Gastrocnemius medialis (tissue), 4 donors: ENCODE results near the gene PRKACA. TPM values are rescaled to one million over a fixed set of nuclear protein-coding genes. Genes with fewer than 3 reads are reported as not detected.

Source experiments
- ATAC-seq, 2 donors: fragments of 150-250 bp; one replicate each; pipeline ENCODE4 v1.9.1; 2016
- DNase-seq, 2 donors: peaks; one replicate each; pipeline ENCODE4 v3.0.0-alpha.2; 2019
- H3K27ac ChIP-seq, 4 donors: fragments of 200-600 bp; sonication (generic); 1 replicate in 1 of 4; 2 replicates in 3 of 4; pipeline ENCODE4 v1.5.1; 2016 to 2018; ENCODE audit warnings: mild to moderate bottlenecking in 2 of 4, moderate library complexity in 1 of 4
- H3K27me3 ChIP-seq, 3 donors: fragments of 200-600 bp; sonication (generic) in 2 of 3; 1 replicate in 1 of 3; 2 replicates in 2 of 3; pipeline versions ENCODE4 v1.5.1 to v1.6.0; 2016 to 2019; ENCODE audit warnings: mild to moderate bottlenecking in 1 of 3, moderate library complexity in 1 of 3
- H3K36me3 ChIP-seq, 2 donors: fragments of 200-600 bp; sonication (generic) in 1 of 2; one replicate each; pipeline ENCODE4 v1.5.1; 2017 to 2018
- H3K4me1 ChIP-seq, 2 donors: fragments of 200-600 bp; sonication (generic) in 1 of 2; one replicate each; pipeline ENCODE4 v1.5.1; 2016 to 2017; ENCODE audit warnings: mild to moderate bottlenecking in 2 of 2
- H3K4me3 ChIP-seq, 4 donors: fragments of 200-600 bp; sonication (generic) in 3 of 4; 1 replicate in 1 of 4; 2 replicates in 3 of 4; pipeline ENCODE4 v1.5.1; 2016 to 2019; ENCODE audit warnings: mild to moderate bottlenecking in 2 of 4
- H3K9me3 ChIP-seq, 3 donors: fragments of 200-600 bp; sonication (generic) in 2 of 3; 1 replicate in 1 of 3; 2 replicates in 2 of 3; pipeline ENCODE4 v1.5.1; 2016 to 2019
- CTCF ChIP-seq, 5 experiments: fragments of 450-650 bp in 3 of 5; fragments of 200-600 bp in 2 of 5; sonication (generic) in 2 of 5; IDR thresholded peaks in 4 of 5; conservative IDR thresholded peaks in 1 of 5; 1 replicate in 4 of 5; 2 replicates in 1 of 5; pipeline ENCODE4 v1.5.1; 2016 to 2019; ENCODE audit warnings: antibody characterized with exemption in 5 of 5, mild to moderate bottlenecking in 3 of 5, moderate library complexity in 3 of 5
- POLR2A ChIP-seq, 2 donors: fragments of 450-650 bp; IDR thresholded peaks; one replicate each; pipeline ENCODE4 v1.6.1; 2017; ENCODE audit warnings: antibody characterized with exemption in 2 of 2, mild to moderate bottlenecking in 2 of 2, moderate library complexity in 2 of 2
- in situ Hi-C, 4 donors: fragments of 200-750 bp; cut with MboI; loops; one replicate each; pipeline versions ENCODE4 v1.15.0 to v1.8.0; 2017; ENCODE audit warnings: low sequenced_read_pairs in 4 of 4
- intact Hi-C: fragments of 100-400 bp; cut with DNase I; formaldehyde crosslinking; loops from one replicate; pipeline ENCODE4 v1.15.1; 2023; ENCODE audit warnings: low total_unique reads
- total RNA-seq, 4 donors: library from RNA; depleted of rRNA; stranded (reverse); fragments of >200 nt; gene quantifications; one replicate each; pipeline versions ENCODE4 v1.1.0 to v1.2.3, GENCODE V29; 2016

PRKACA gene
- total RNA-seq, 4 donors from 2014 or later: 74.7 to 180 (median 147) TPM

DNA sequence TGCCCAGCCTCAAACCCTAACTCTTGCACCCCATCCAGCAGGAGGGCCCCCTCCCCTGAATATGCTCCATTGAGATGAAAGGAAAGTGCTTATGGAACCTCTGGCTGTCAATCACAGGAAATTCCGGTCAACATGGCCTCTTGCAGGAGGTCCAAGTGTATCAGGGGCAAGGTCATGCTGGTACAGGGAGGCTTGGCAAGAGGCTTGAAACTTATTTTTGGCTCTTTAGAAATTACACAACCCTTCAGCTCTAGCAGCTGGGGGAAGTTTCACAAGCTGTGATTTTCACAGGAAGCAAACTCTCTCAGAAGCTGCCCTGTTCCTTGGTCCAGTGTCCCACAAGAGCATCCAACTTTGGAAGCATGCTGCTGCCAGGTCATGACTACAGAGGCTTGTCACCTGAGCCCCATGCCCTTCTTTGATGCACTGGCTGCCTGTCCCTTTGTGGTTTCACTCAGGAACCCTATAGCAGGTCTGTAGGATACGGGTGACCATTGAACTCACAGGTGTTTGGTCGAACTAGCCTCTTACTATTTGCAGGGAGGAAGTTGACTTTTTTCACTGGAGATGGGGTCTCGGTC is 10.5 kb upstream of the PRKACA start:
- in situ Hi-C loops: no loop called here
- intact Hi-C loops: loop anchor here (1.0 kb wide), 1 partner anchor 10 kb away; no protein-coding TSS in a partner anchor
- peak overlapping the region in 1 of 4 donors; percentile 6 for H3K4me3 ChIP-seq
- H3K27me3 ChIP-seq: no peaks in the 10 kb centered on the region
- peaks cover 29 to 31% of the 10 kb centered on the region in 2 donors for H3K4me1 ChIP-seq
- H3K27ac ChIP-seq: peak overlapping the region; percentile 86 to 96 (median 94)
- DNase-seq (peak; percentile 75 to 95), ATAC-seq (peak; percentile 88 to 95)
- no peaks in the 10 kb centered on the region for H3K9me3 ChIP-seq
- TF ChIP-seq POLR2A (IDR thresholded peaks at IDR 0.05) (no peak), CTCF (IDR thresholded peaks at IDR 0.05 in 4 of 5, conservative IDR thresholded peaks at IDR 0.05 in 1 of 5) (no peak)
- H3K36me3 ChIP-seq: no peaks in the 10 kb centered on the region

GRCh38 chr19:14127176-14127575 is 9.6 kb upstream of the PRKACA start:
- peak overlapping the region; percentile 86 to 96 (median 94) for H3K27ac ChIP-seq
- ATAC-seq: peak; percentile 82 to 83
- H3K4me1 ChIP-seq: peaks cover 29 to 31% of the 10 kb centered on the region in 2 donors
- intact Hi-C loops (no loop called here), in situ Hi-C loops (no loop called here)
- no peaks in the 10 kb centered on the region for H3K36me3 ChIP-seq
- TF ChIP-seq POLR2A (IDR thresholded peaks at IDR 0.05): peak; percentile 30 to 54
- no peak for TF ChIP-seq CTCF (IDR thresholded peaks at IDR 0.05 in 4 of 5, conservative IDR thresholded peaks at IDR 0.05 in 1 of 5)
- no peaks in the 10 kb centered on the region for H3K9me3 ChIP-seq
- H3K4me3 ChIP-seq: peak overlapping the region in 1 of 4 donors; percentile 6
- no peaks in the 10 kb centered on the region for H3K27me3 ChIP-seq
- peak; percentile 83 to 97 for DNase-seq

- no peak for ATAC-seq
- Histone ChIP-seq H3K36me3 (no peaks in the 10 kb centered on the region), H3K4me3 (no peak overlapping the region), H3K4me1 (peaks cover 31 to 35% of the 10 kb centered on the region in 2 donors), H3K27me3 (no peaks in the 10 kb centered on the region), H3K27ac (peak overlapping the region in 1 of 4 donors; percentile 5), H3K9me3 (no peaks in the 10 kb centered on the region)
- no peak for TF ChIP-seq CTCF (IDR thresholded peaks at IDR 0.05 in 4 of 5, conservative IDR thresholded peaks at IDR 0.05 in 1 of 5)
- TF ChIP-seq POLR2A (IDR thresholded peaks at IDR 0.05): no peak
- intact Hi-C loops: no loop called here
- in situ Hi-C loops: no loop called here
- no peak for DNase-seq
These were observed 5.4 kb upstream of the PRKACA start for GRCh38 chr19:14122924-14123323.

- H3K27ac ChIP-seq: peak overlapping the region; percentile 98 to 100 (median 99)
These were observed 2.9 kb upstream of the PRKACA start for GRCh38 chr19:14120497-14120780.

More at GRCh38 chr19:14120497-14120780, 2.9 kb upstream of the PRKACA start:
- intact Hi-C loops (no loop called here), in situ Hi-C loops (no loop called here)
- no peak for DNase-seq
- Histone ChIP-seq H3K4me3 (no peak overlapping the region), H3K27me3 (no peaks in the 10 kb centered on the region), H3K9me3 (no peaks in the 10 kb centered on the region), H3K36me3 (no peaks in the 10 kb centered on the region), H3K4me1 (peaks cover 33 to 34% of the 10 kb centered on the region in 2 donors)
- TF ChIP-seq POLR2A (IDR thresholded peaks at IDR 0.05) (no peak), CTCF (IDR thresholded peaks at IDR 0.05 in 4 of 5, conservative IDR thresholded peaks at IDR 0.05 in 1 of 5) (no peak)
- ATAC-seq: no peak
